Gastroesophageal sphincter (tissue), 4 donors: ENCODE measurements around the gene NELL1. TPM values are rescaled to one million over a fixed set of nuclear protein-coding genes. Genes with fewer than 3 reads are reported as not detected.
"Not testable (repeated sequence)": the region's sequence is repeated elsewhere in the genome, so short reads cannot be mapped to it uniquely, and the experiment has no call there.

ENCODE experiments used
- ATAC-seq: fragments of 150-250 bp; one replicate; pipeline ENCODE4 v1.9.1; 2016; ENCODE audit warnings: mild to moderate bottlenecking, moderate library complexity
- H3K27ac ChIP-seq, 4 donors: fragments of 200-600 bp; sonication (generic) in 3 of 4; 1 replicate in 3 of 4; 2 replicates in 1 of 4; pipeline ENCODE4 v1.5.1; 2016 to 2019
- H3K27me3 ChIP-seq: fragments of 200-600 bp; sonication (generic); one replicate; pipeline ENCODE4 v1.5.1; 2019
- H3K36me3 ChIP-seq, 2 donors: fragments of 200-600 bp; sonication (generic); one replicate each; pipeline ENCODE4 v1.5.1; 2019; ENCODE audit warnings: control low read depth in 1 of 2
- H3K4me1 ChIP-seq, 3 donors: fragments of 200-600 bp; sonication (generic); 1 replicate in 2 of 3; 2 replicates in 1 of 3; pipeline ENCODE4 v1.5.1; 2016 to 2019; ENCODE audit warnings: control low read depth in 2 of 3
- H3K4me3 ChIP-seq, 2 donors: fragments of 200-600 bp; sonication (generic); one replicate each; pipeline ENCODE4 v1.5.1; 2019; ENCODE audit warnings: mild to moderate bottlenecking in 1 of 2, moderate library complexity in 1 of 2
- H3K9me3 ChIP-seq, 3 donors: fragments of 200-600 bp; sonication (generic); one replicate each; pipeline ENCODE4 v1.5.1; 2017 to 2019; ENCODE audit warnings: control low read depth in 2 of 3
- EP300 ChIP-seq: sonication (generic); formaldehyde crosslinking; IDR thresholded peaks from one replicate; pipeline ENCODE4 v1.6.1; 2017; ENCODE audit warnings: antibody characterized with exemption, mild to moderate bottlenecking
- POLR2A ChIP-seq, 2 donors: fragments of 450-650 bp; IDR thresholded peaks; one replicate each; pipeline ENCODE4 v1.6.1; 2017; ENCODE audit warnings: antibody characterized with exemption in 2 of 2, mild to moderate bottlenecking in 2 of 2, moderate library complexity in 1 of 2
- POLR2AphosphoS5 ChIP-seq: sonication (generic); formaldehyde crosslinking; IDR thresholded peaks from one replicate; pipeline ENCODE4 v1.6.1; 2017; ENCODE audit warnings: antibody characterized with exemption
- WGBS, 2 donors: methylation state at CpG; one replicate each; pipeline ENCODE4 v1.1.5; 2018; ENCODE audit warnings: low coverage in 1 of 2; 5-methylcytosine and 5-hydroxymethylcytosine counted together
- total RNA-seq, 4 donors: library from RNA; depleted of rRNA; stranded (reverse); fragments of >200 nt; gene quantifications; one replicate each; pipeline ENCODE4 v1.1.0, GENCODE V29; 2016
- TF ChIP-seq, protein P1 (sequence below), 4 experiments: fragments of 200-600 bp in 2 of 4; fragments of 450-650 bp in 2 of 4; sonication (generic) in 1 of 4; IDR thresholded peaks; one replicate each; pipeline ENCODE4 v1.5.1; 2017 to 2019; ENCODE audit warnings: antibody characterized with exemption in 4 of 4, mild to moderate bottlenecking in 2 of 4, moderate library complexity in 2 of 4

The NELL1 gene
- total RNA-seq, 4 donors from 2014 or later: 0.27 to 3.0 (median 1.5) TPM

DNA sequence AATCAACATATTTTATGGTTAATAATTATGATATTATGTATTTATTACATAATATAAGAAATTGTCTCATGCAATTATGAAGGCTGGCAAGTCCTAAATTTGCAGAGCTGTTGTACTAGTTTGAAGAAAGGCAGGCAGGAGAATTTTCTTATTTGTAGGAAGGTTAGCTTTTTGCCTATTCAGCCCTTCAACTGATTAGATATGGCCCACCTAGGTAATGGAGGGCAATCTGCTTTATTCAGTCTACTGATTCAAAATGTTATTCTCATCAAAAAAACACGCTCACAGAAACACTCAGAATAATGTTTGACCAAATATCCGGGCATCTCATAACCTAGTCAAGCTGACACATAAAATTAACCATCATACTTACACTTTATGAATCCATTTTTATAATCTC, 589.0 kb downstream of the NELL1 start:
- H3K4me3 ChIP-seq: no peak overlapping the region
- H3K9me3 ChIP-seq: no peaks in the 10 kb centered on the region
- TF ChIP-seq POLR2A (IDR thresholded peaks at IDR 0.05) (no peak), POLR2AphosphoS5 (no peak), EP300 (no peak)
- TF ChIP-seq, protein P1, sequence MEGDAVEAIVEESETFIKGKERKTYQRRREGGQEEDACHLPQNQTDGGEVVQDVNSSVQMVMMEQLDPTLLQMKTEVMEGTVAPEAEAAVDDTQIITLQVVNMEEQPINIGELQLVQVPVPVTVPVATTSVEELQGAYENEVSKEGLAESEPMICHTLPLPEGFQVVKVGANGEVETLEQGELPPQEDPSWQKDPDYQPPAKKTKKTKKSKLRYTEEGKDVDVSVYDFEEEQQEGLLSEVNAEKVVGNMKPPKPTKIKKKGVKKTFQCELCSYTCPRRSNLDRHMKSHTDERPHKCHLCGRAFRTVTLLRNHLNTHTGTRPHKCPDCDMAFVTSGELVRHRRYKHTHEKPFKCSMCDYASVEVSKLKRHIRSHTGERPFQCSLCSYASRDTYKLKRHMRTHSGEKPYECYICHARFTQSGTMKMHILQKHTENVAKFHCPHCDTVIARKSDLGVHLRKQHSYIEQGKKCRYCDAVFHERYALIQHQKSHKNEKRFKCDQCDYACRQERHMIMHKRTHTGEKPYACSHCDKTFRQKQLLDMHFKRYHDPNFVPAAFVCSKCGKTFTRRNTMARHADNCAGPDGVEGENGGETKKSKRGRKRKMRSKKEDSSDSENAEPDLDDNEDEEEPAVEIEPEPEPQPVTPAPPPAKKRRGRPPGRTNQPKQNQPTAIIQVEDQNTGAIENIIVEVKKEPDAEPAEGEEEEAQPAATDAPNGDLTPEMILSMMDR (IDR thresholded peaks at IDR 0.05): no peak
- WGBS, 2 donors: 90 to 91% methylated on average over 2 of the region's 2 CpGs
- H3K27ac ChIP-seq: no peak overlapping the region
- ATAC-seq: no peak
- H3K36me3 ChIP-seq: no peaks in the 10 kb centered on the region
- no peaks in the 10 kb centered on the region for H3K27me3 ChIP-seq
- H3K4me1 ChIP-seq: no peaks in the 10 kb centered on the region

DNA sequence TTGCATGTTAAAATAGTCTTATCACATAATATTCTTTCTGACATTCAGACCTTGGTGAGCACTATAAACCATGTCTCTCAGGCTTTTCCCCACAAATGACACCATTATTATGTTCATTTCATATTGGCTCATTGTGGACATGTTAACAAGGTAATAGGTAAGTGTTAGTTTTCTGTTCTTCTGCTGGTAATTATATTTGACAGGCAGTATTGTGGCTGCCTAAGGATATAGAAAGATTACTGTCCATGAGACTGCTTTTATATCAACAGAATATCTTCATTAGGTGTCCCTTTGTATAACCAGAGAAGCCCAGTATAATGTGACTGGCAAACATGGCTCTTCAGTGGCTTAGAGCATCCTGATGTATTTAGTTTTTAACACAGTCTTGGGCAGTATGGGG, 590.7 kb downstream of the NELL1 start:
- Histone ChIP-seq H3K4me1 (no peaks in the 10 kb centered on the region), H3K27ac (no peak overlapping the region), H3K9me3 (no peaks in the 10 kb centered on the region), H3K4me3 (no peak overlapping the region), H3K27me3 (no peaks in the 10 kb centered on the region), H3K36me3 (no peaks in the 10 kb centered on the region)
- TF ChIP-seq POLR2AphosphoS5 (no peak), POLR2A (IDR thresholded peaks at IDR 0.05) (no peak)
- TF ChIP-seq, protein P1 (IDR thresholded peaks at IDR 0.05): no peak
- ATAC-seq: no peak

DNA sequence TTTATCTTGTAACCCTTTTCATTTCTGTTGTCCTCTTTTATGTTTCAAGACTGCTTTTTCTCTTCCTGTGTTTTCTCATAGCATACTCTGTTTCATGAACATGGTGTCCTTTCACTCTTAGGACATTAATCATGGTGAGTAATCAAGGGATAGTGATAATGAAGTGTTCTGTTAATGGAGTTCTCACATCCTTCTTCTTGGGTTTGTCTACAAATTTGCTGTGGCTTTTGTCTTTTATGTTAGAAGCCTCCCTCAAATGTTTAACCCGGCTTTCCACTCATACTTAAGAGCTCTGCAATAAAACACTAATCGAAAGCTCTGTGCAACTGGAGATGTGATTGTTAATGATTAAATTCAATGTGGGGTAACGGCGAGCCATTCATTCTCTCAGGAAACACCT, 593.6 kb downstream of the NELL1 start:
- Histone ChIP-seq H3K27ac (no peak overlapping the region), H3K4me1 (no peaks in the 10 kb centered on the region), H3K4me3 (no peak overlapping the region), H3K36me3 (no peaks in the 10 kb centered on the region), H3K9me3 (no peaks in the 10 kb centered on the region), H3K27me3 (no peaks in the 10 kb centered on the region)
- no peak for TF ChIP-seq POLR2A (IDR thresholded peaks at IDR 0.05)
- TF ChIP-seq, protein P1 (IDR thresholded peaks at IDR 0.05): no peak
- no peak for TF ChIP-seq EP300
- no peak for TF ChIP-seq POLR2AphosphoS5
- no peak for ATAC-seq
- WGBS, 2 donors: 58 to 100% methylated on average over 3 to 4 of the region's 4 CpGs

DNA sequence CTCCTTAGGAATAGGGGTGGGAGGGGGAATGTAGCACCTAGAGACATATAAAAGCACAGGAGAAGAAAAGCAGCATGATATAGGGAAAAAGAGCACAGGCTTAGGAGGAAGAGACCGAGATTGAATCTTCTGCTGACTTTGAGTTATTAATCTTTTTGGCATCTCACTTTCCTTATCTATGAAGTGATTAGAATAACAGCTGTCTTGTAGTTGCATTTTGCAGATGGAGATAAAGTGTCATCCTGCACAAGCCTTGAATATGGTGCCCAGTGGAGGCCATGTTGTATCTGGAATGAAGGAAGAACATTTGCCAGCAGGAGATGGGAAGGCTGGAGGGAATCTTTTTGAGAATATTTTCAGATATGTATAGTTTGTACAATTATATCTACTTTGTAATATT, 594.7 kb downstream of the NELL1 start:
- Histone ChIP-seq H3K27ac (no peak overlapping the region), H3K4me3 (no peak overlapping the region), H3K4me1 (no peaks in the 10 kb centered on the region), H3K27me3 (no peaks in the 10 kb centered on the region), H3K36me3 (no peaks in the 10 kb centered on the region), H3K9me3 (no peaks in the 10 kb centered on the region)
- ATAC-seq: no peak
- no peak for TF ChIP-seq POLR2AphosphoS5
- no peak for TF ChIP-seq POLR2A (IDR thresholded peaks at IDR 0.05)
- TF ChIP-seq EP300: no peak
- TF ChIP-seq, protein P1 (IDR thresholded peaks at IDR 0.05): no peak
- 71% methylated on average over 1 of the region's 1 CpG; no CpG with 5 or more reads in 1 of the 2 donors for WGBS, 2 donors

DNA sequence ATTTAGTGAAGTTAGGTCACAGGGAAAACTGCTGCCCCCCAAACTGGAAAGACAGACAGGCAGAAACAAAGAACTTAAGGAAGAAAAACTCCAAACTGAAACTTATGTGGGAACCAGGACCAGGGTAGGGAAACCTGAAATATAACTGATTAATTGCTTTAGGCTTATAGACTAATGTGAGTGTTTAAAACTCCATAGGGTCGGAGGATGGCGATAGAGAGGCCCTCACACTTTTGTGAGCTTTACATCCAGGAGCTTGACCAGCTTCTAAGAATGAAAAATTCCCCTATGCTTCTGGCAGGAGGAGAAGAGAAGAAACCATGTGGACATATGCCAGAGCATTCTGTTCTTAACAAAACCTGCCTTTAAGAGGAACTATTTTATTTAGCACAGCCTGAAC, 598.6 kb downstream of the NELL1 start:
- no peak for TF ChIP-seq POLR2AphosphoS5
- TF ChIP-seq POLR2A (IDR thresholded peaks at IDR 0.05): no peak
- TF ChIP-seq, protein P1 (IDR thresholded peaks at IDR 0.05): no peak
- TF ChIP-seq EP300: no peak
- Histone ChIP-seq H3K4me1 (no peaks in the 10 kb centered on the region), H3K27me3 (no peaks in the 10 kb centered on the region), H3K4me3 (no peak overlapping the region), H3K9me3 (no peaks in the 10 kb centered on the region), H3K27ac (no peak overlapping the region), H3K36me3 (no peaks in the 10 kb centered on the region)
- ATAC-seq: no peak
- WGBS, 2 donors: 50 to 54% methylated on average over 2 of the region's 2 CpGs

DNA sequence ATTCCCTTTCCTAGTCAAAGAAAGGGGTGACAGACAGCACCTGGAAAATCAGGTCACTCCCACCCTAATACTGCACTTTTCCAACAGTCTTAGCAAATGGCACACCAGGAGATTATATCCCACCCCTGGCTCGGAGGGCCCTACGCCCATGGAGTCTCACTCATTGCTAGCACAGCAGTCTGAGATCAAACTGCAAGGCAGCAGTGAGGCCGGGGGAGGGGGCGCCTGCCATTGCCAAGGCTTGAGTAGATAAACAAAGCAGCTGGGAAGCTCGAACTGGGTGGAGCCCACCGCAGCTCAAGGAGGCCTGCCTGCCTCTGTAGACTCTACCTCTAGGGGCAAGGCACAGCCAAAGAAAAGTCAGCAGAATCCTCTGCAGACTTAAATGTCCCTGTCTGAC, 602.8 kb downstream of the NELL1 start:
- H3K9me3 ChIP-seq, H3K4me1 ChIP-seq, H3K36me3 ChIP-seq, H3K4me3 ChIP-seq, H3K27ac ChIP-seq, ATAC-seq, H3K27me3 ChIP-seq: not testable (repeated sequence)
- WGBS, 2 donors: 70 to 91% methylated on average over 2 to 4 of the region's 6 CpGs
